Activated B cell treated with CpG ODN at 0.5 μM for 24 hours (primary cell): Measurements from ENCODE around the gene SP2. TPM values are rescaled to one million over a fixed set of nuclear protein-coding genes. Genes with fewer than 3 reads are reported as not detected.

ENCODE experiments used
- ATAC-seq: fragments of 200-7000 bp; cut with Tn5 transposase; one replicate; pipeline ENCODE4 v1.10.0; 2021; ENCODE audit warnings: low read depth, mild to moderate bottlenecking, moderate library complexity
- CTCF ChIA-PET: fragments of 350-600 bp; sonication (Branson Sonifier 250); formaldehyde crosslinking; loops from one replicate; lab custom pipeline; 2021; ENCODE audit warnings: antibody characterized with exemption; lab: Charles Lee
- POLR2A ChIA-PET: fragments of 350-600 bp; sonication (Branson Sonifier 250); formaldehyde crosslinking; loops from one replicate; lab custom pipeline; 2021; ENCODE audit warnings: antibody characterized with exemption; lab: Charles Lee
- DNase-seq: peaks from one replicate; pipeline ENCODE4 v3.0.0; 2022
- H3K27ac Mint-ChIP-seq: one replicate; pipeline ENCODE4 v1.8.0; 2020; ENCODE audit warnings: mixed read lengths
- H3K27me3 Mint-ChIP-seq: one replicate; pipeline ENCODE4 v1.8.0; 2021; ENCODE audit warnings: mixed read lengths
- H3K36me3 Mint-ChIP-seq: one replicate; pipeline ENCODE4 v1.8.0; 2021; ENCODE audit warnings: low read depth, mixed read lengths
- H3K4me1 Mint-ChIP-seq: one replicate; pipeline ENCODE4 v1.8.0; 2021; ENCODE audit warnings: mixed read lengths
- H3K4me3 Mint-ChIP-seq: one replicate; pipeline ENCODE4 v1.8.0; 2020; ENCODE audit warnings: mild to moderate bottlenecking, mixed read lengths
- H3K9me3 Mint-ChIP-seq: one replicate; pipeline ENCODE4 v1.8.0; 2020; ENCODE audit warnings: mixed read lengths
- intact Hi-C: fragments of 100-400 bp; cut with micrococcal nuclease; formaldehyde crosslinking; loops from one replicate; pipeline ENCODE4 v1.15.1; 2024
- total RNA-seq: library from RNA; stranded (reverse); gene quantifications from 2 replicates; pipeline ENCODE4 v1.2.3, GENCODE V29; 2022
- TF ChIP-seq, protein P1 (sequence below): fragments of 200-600 bp; IDR thresholded peaks from one replicate; pipeline ENCODE4 v1.8.0; 2022; ENCODE audit warnings: antibody characterized with exemption, mild to moderate bottlenecking

SP2 gene
- total RNA-seq, 1 donor from 2014 or later, result 28.5 TPM

DNA sequence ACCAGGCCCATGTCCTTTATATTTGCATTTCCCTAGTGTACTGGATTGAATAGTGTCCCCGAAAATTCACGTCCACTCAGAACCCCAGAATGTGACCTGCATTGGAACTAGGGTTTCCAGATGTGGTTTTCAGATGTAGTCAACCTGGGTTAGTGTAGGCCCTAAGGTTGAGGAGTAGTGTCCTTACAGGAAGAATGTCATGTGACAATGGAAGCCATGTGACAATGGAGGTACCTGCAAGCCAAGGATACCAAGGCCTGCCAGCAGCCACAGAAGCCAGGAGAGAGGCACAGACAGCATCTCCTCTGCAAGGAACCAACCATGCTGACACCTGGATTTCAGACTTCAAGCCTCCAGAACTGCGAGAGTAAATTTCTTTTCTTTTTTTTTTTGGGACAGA, 66.9 kb downstream of the SP2 start:
- Mint-ChIP-seq H3K27me3 (no peaks in the 10 kb centered on the region), H3K9me3 (no peaks in the 10 kb centered on the region), H3K36me3 (no peaks in the 10 kb centered on the region), H3K4me1 (no peaks in the 10 kb centered on the region), H3K27ac (no peak overlapping the region), H3K4me3 (no peak overlapping the region)
- TF ChIP-seq, protein P1, sequence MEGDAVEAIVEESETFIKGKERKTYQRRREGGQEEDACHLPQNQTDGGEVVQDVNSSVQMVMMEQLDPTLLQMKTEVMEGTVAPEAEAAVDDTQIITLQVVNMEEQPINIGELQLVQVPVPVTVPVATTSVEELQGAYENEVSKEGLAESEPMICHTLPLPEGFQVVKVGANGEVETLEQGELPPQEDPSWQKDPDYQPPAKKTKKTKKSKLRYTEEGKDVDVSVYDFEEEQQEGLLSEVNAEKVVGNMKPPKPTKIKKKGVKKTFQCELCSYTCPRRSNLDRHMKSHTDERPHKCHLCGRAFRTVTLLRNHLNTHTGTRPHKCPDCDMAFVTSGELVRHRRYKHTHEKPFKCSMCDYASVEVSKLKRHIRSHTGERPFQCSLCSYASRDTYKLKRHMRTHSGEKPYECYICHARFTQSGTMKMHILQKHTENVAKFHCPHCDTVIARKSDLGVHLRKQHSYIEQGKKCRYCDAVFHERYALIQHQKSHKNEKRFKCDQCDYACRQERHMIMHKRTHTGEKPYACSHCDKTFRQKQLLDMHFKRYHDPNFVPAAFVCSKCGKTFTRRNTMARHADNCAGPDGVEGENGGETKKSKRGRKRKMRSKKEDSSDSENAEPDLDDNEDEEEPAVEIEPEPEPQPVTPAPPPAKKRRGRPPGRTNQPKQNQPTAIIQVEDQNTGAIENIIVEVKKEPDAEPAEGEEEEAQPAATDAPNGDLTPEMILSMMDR, result no peak
- ChIA-PET CTCF (no interaction called here), POLR2A (interaction anchor here (0.6 kb wide), 1 partner anchor 409 kb away, joined by 4 read pairs; no protein-coding TSS in a partner anchor)
- no peak for DNase-seq
- no peak for ATAC-seq
- intact Hi-C loops, result no loop called here

DNA sequence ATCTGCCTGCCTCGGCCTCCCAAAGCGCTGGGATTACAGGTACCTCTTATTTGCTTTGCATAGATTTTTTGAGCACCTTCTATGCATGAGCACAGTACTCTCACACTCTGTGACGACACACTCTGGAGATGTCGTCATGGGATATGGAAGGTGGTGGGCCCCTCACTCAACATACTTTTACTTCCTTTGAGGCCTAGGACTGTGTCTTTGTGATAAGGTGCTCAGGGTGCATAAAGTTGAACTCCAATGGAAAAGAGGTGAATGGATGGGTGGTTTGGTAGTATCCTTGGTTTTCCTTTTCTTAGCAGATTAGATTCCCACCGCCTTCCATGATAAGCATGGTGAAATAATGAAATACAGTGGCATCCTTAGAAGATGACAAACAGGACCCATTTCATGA, 68.8 kb downstream of the SP2 start:
- H3K4me1 Mint-ChIP-seq, result peaks cover 3% of the 10 kb centered on the region
- DNase-seq (no peak), ATAC-seq (no peak)
- intact Hi-C loops, result no loop called here
- H3K36me3 Mint-ChIP-seq, result no peaks in the 10 kb centered on the region
- CTCF ChIA-PET, result no interaction called here
- H3K4me3 Mint-ChIP-seq, result no peak overlapping the region
- no peaks in the 10 kb centered on the region for H3K27me3 Mint-ChIP-seq
- POLR2A ChIA-PET, result interaction anchor here (0.5 kb wide), 1 partner anchor 151 kb away, joined by 5 read pairs; no protein-coding TSS in a partner anchor
- no peak overlapping the region for H3K27ac Mint-ChIP-seq
- TF ChIP-seq, protein P1, result no peak
- no peaks in the 10 kb centered on the region for H3K9me3 Mint-ChIP-seq

DNA sequence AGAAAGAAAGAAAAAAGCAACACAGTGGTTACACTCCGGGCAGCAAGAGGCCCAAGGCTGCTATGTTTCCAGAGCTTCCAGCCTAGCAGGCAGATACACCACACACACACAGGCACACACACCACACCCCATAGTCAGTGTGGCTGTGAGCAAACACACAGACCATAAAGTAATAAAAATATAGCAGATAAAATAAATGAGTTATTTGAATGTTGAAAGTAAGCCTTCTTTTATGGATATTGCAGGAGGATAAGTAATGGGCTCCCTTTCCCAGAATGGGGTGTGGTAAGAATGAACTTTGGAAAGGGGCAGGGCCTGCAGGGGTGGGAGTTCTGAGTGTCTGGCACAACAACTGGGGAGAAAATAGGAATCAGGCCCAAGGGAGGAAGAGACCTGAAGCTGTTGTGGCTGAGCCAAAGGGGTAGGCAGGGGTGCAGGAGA, 70.1 kb downstream of the SP2 start:
- ATAC-seq, result no peak

DNA sequence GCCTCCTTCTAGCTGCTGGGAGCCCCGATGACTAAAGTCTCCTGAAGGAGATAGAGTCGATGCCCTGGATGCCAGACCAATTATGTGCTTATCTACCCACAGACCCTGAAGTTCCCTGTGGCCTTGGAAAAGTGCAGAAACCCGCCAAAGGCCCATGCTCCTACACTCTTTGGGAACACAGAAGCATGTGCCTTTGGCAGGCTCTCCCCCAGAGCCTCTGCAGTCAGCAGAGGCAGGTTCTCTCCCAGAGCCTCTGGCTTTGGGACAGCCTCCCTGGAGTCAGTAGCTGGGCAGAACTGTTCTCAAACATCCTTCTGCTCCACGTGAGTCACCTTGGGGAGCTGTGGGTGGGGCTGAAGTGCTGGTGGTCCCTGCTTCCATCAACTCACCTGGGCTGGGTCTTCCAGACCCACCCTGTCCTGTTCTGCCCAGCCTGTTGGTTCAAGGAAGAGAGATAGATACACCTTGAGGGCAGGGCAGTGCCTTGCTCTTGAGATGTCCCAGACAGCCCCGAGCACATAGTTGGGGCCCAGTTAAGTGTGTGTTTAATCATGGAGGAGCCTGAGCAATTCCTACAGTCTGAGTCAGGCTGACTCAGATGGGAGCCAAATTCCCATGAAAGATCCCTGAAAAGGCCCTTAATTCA, 71.7 kb downstream of the SP2 start:
- CTCF ChIA-PET, result interaction anchor here (4.2 kb wide), 1 partner anchor 18 kb away, joined by 60 read pairs; no protein-coding TSS in a partner anchor
- no peak overlapping the region for H3K27ac Mint-ChIP-seq
- H3K27me3 Mint-ChIP-seq, result no peaks in the 10 kb centered on the region
- H3K4me1 Mint-ChIP-seq, result peaks cover 25% of the 10 kb centered on the region
- DNase-seq (no peak), ATAC-seq (no peak)
- H3K4me3 Mint-ChIP-seq, result no peak overlapping the region
- POLR2A ChIA-PET, result no interaction called here
- no peaks in the 10 kb centered on the region for H3K9me3 Mint-ChIP-seq
- intact Hi-C loops, result no loop called here
- TF ChIP-seq, protein P1, result no peak
- peaks cover 2% of the 10 kb centered on the region for H3K36me3 Mint-ChIP-seq

More for the DNA sequence above, 70.1 kb downstream of the SP2 start:
- ChIA-PET POLR2A (no interaction called here), CTCF (no interaction called here)
- Mint-ChIP-seq H3K9me3 (no peaks in the 10 kb centered on the region), H3K4me1 (peaks cover 13% of the 10 kb centered on the region), H3K27ac (no peak overlapping the region), H3K36me3 (peaks cover 2% of the 10 kb centered on the region), H3K4me3 (no peak overlapping the region), H3K27me3 (no peaks in the 10 kb centered on the region)
- DNase-seq, result no peak
- intact Hi-C loops, result no loop called here
- TF ChIP-seq, protein P1, result no peak

DNA sequence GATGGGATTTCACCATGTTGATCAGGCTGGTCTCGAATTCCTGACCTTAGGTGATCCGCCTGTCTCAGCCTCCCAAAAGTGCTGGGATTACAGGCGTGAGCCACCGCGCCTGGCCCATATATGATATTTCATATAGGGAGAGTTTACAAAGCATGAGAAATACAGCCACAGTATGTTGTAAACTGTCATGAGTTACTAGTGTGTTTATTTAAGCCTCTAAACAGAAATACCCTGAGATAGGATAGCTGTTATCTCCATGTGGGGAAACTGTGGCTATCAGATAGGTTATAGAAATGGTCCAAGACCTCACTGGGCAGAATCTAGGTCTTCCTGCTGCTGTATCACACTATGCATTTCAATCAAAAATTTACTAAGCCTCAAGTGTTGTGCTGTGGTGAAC, 72.8 kb downstream of the SP2 start:
- Mint-ChIP-seq H3K4me1 (peaks cover 30% of the 10 kb centered on the region), H3K27ac (no peak overlapping the region), H3K4me3 (no peak overlapping the region), H3K27me3 (no peaks in the 10 kb centered on the region), H3K9me3 (no peaks in the 10 kb centered on the region), H3K36me3 (peaks cover 10% of the 10 kb centered on the region)
- TF ChIP-seq, protein P1, result no peak
- no peak for DNase-seq
- CTCF ChIA-PET, result interaction anchor here (0.6 to 4.2 kb wide), 3 partner anchors 19 to 827 kb away, joined by 3 to 60 read pairs (median 3); no protein-coding TSS in a partner anchor
- POLR2A ChIA-PET, result interaction anchor here (0.6 to 1.1 kb wide), 3 partner anchors 22 to 339 kb away, joined by 3 to 7 read pairs (median 6); no protein-coding TSS in a partner anchor
- intact Hi-C loops, result no loop called here
- no peak for ATAC-seq
